CD14-positive monocyte (primary cell): ENCODE measurements around the gene UROC1. TPM values are rescaled to one million over a fixed set of nuclear protein-coding genes. Genes with fewer than 3 reads are reported as not detected.

ENCODE experiments used
- DNase-seq, 3 donors: peaks; one replicate each; pipeline ENCODE4 v3.0.0-alpha.2; 2011 to 2022
- H2AFZ ChIP-seq: 2 replicates; pipeline ENCODE4 v1.6.0; 2012; ENCODE audit warnings: mild to moderate bottlenecking, low read depth, low read length, inconsistent platforms; ENCODE audit not compliant: insufficient read depth, poor library complexity, severe bottlenecking
- H3K27ac ChIP-seq, 2 donors: 1 replicate in 1 of 2; 2 replicates in 1 of 2; pipeline ENCODE4 v1.5.1; 2012 to 2013; ENCODE audit warnings: low read length in 2 of 2, control low read depth in 1 of 2, inconsistent platforms in 1 of 2, low read depth in 1 of 2, mild to moderate bottlenecking in 1 of 2
- H3K27me3 ChIP-seq, 2 donors: one replicate each; pipeline versions ENCODE4 v1.6.0 to v1.6.1; 2011 to 2013; ENCODE audit warnings: low read length in 2 of 2; ENCODE audit not compliant: control insufficient read depth in 2 of 2, insufficient read depth in 2 of 2
- H3K36me3 ChIP-seq, 2 donors: replicated peaks in 1 of 2; 1 replicate in 1 of 2; 2 replicates in 1 of 2; pipeline versions ENCODE4 v1.5.1 to v1.6.1; 2012 to 2013; ENCODE audit warnings: low read length in 2 of 2, control low read depth in 1 of 2, inconsistent platforms in 1 of 2, mild to moderate bottlenecking in 1 of 2; ENCODE audit not compliant: insufficient read depth in 2 of 2, control insufficient read depth in 1 of 2
- H3K4me1 ChIP-seq, 2 donors: 1 replicate in 1 of 2; 2 replicates in 1 of 2; pipeline versions ENCODE4 v1.5.1 to v1.6.1; 2012 to 2013; ENCODE audit warnings: low read length in 2 of 2, control low read depth in 1 of 2, inconsistent platforms in 1 of 2, mild to moderate bottlenecking in 1 of 2, moderate library complexity in 1 of 2; ENCODE audit not compliant: insufficient read depth in 2 of 2, control insufficient read depth in 1 of 2
- H3K4me2 ChIP-seq: replicated peaks from 2 replicates; pipeline ENCODE3; 2012; ENCODE audit warnings: low read length, moderate library complexity, mild to moderate bottlenecking; ENCODE audit not compliant: poor library complexity, severe bottlenecking; ENCODE audit errors: extremely low read depth
- H3K4me3 ChIP-seq, 3 experiments: fragments of 200-600 bp in 1 of 3; sonication (generic) in 1 of 3; replicated peaks in 1 of 3; 1 replicate in 2 of 3; 2 replicates in 1 of 3; pipeline ENCODE4 v1.5.1; 2011 to 2013; ENCODE audit warnings: low read length in 3 of 3, mild to moderate bottlenecking in 3 of 3, control low read depth in 2 of 3, low read depth in 2 of 3, inconsistent platforms in 1 of 3, moderate library complexity in 1 of 3
- H3K79me2 ChIP-seq: 2 replicates; pipeline ENCODE4 v1.6.0; 2012; ENCODE audit warnings: mild to moderate bottlenecking, control low read depth, inconsistent platforms, low read length, moderate library complexity; ENCODE audit not compliant: insufficient read depth
- H3K9ac ChIP-seq: 2 replicates; pipeline ENCODE4 v1.6.0; 2017; ENCODE audit warnings: low read length, mild to moderate bottlenecking; ENCODE audit not compliant: insufficient read depth, poor library complexity, severe bottlenecking
- H3K9me3 ChIP-seq, 2 donors: replicated peaks in 1 of 2; 1 replicate in 1 of 2; 2 replicates in 1 of 2; pipeline versions ENCODE4 v1.5.1 to v1.6.1; 2012 to 2013; ENCODE audit warnings: low read length in 2 of 2, control low read depth in 1 of 2; ENCODE audit not compliant: control insufficient read depth in 1 of 2, insufficient read depth in 1 of 2
- H4K20me1 ChIP-seq: 2 replicates; pipeline ENCODE4 v1.6.0; 2012; ENCODE audit warnings: mild to moderate bottlenecking, low read length, control low read depth, moderate library complexity; ENCODE audit not compliant: insufficient read depth
- H3K27ac Mint-ChIP-seq, 7 donors: one replicate each; pipeline ENCODE4 v1.8.0; 2020; ENCODE audit warnings: mild to moderate bottlenecking in 7 of 7, mixed read lengths in 7 of 7, moderate library complexity in 6 of 7, inconsistent platforms in 2 of 7
- H3K27me3 Mint-ChIP-seq, 3 donors: one replicate each; pipeline ENCODE4 v1.8.0; 2021 to 2022; ENCODE audit warnings: low read depth in 3 of 3, mild to moderate bottlenecking in 3 of 3, mixed read lengths in 3 of 3, moderate library complexity in 3 of 3, inconsistent platforms in 1 of 3
- H3K36me3 Mint-ChIP-seq, 2 donors: one replicate each; pipeline ENCODE4 v1.8.0; 2020; ENCODE audit warnings: mixed read lengths in 2 of 2, inconsistent platforms in 1 of 2, mild to moderate bottlenecking in 1 of 2
- H3K4me1 Mint-ChIP-seq: one replicate; pipeline ENCODE4 v1.8.0; 2020; ENCODE audit warnings: mild to moderate bottlenecking, mixed read lengths
- H3K4me3 Mint-ChIP-seq, 2 donors: one replicate each; pipeline ENCODE4 v1.8.0; 2020; ENCODE audit warnings: mild to moderate bottlenecking in 2 of 2, mixed read lengths in 2 of 2, moderate library complexity in 1 of 2
- H3K9me3 Mint-ChIP-seq, 7 donors: one replicate each; pipeline ENCODE4 v1.8.0; 2020 to 2022; ENCODE audit warnings: mixed read lengths in 7 of 7, mild to moderate bottlenecking in 6 of 7, moderate library complexity in 6 of 7, inconsistent platforms in 2 of 7
- CTCF ChIP-seq: fragments of 200-600 bp; IDR thresholded peaks from one replicate; pipeline ENCODE4 v1.8.0; 2022; ENCODE audit warnings: antibody characterized with exemption, mild to moderate bottlenecking
- WGBS: methylation state at CpG from one replicate; pipeline ENCODE4 v1.1.5; 2013; ENCODE audit warnings: missing lambda C conversion rate; ENCODE audit not compliant: insufficient coverage; 5-methylcytosine and 5-hydroxymethylcytosine counted together
- intact Hi-C, 2 donors: fragments of 100-400 bp; cut with micrococcal nuclease; formaldehyde crosslinking; loops; one replicate each; pipeline versions ENCODE4 v1.15.0 to v1.15.1; 2023
- polyA plus RNA-seq, 3 donors: library from polyadenylated mRNA; depleted of rRNA in 1 of 3; unstranded in 2 of 3; stranded (reverse) in 1 of 3; fragments of 300-500 nt in 2 of 3; fragments of >200 nt in 1 of 3; fragmentation: Illumina TruSeq in 2 of 3; gene quantifications; 1 replicate in 2 of 3; 2 replicates in 1 of 3; pipeline ENCODE4 v1.2.3, GENCODE V29; 2012 to 2021

The UROC1 gene
- polyA plus RNA-seq, 3 donors = not detected

GRCh38 chr3:126465928-126466544, 51.5 kb downstream of the UROC1 start:
- H3K9ac ChIP-seq = no peak overlapping the region
- Mint-ChIP-seq H3K27me3 (no peaks in the 10 kb centered on the region), H3K27ac (peak overlapping the region; percentile 84 to 97 (median 91)), H3K4me1 (peaks cover 54% of the 10 kb centered on the region), H3K9me3 (peaks cover 0 to 3% (median 0%) of the 10 kb centered on the region in 7 donors), H3K4me3 (peak overlapping the region; percentile 62 to 67), H3K36me3 (peaks cover 86 to 98% of the 10 kb centered on the region in 2 donors)
- peak overlapping the region in 1 of 3 experiments; percentile 55 for H3K4me3 ChIP-seq
- intact Hi-C loops = loop anchor here in 1 of 2 donors (10.0 kb wide), 1 partner anchor 111 kb away; the partner anchor contains the start of gene KLF15
- no peaks in the 10 kb centered on the region for H3K27me3 ChIP-seq
- TF ChIP-seq CTCF = no peak
- no peaks in the 10 kb centered on the region for H3K9me3 ChIP-seq
- 3% methylated on average over 15 of the region's 16 CpGs for WGBS
- H4K20me1 ChIP-seq = peaks cover 100% of the 10 kb centered on the region
- peaks cover 77 to 92% of the 10 kb centered on the region in 2 donors for H3K36me3 ChIP-seq
- no peak overlapping the region for H2AFZ ChIP-seq
- peaks cover 85% of the 10 kb centered on the region for H3K79me2 ChIP-seq
- H3K4me1 ChIP-seq = peaks cover 46 to 51% of the 10 kb centered on the region in 2 donors
- peak; percentile 41 to 64 (median 56) for DNase-seq
- peak overlapping the region; percentile 61 for H3K4me2 ChIP-seq
- peak overlapping the region; percentile 65 to 76 for H3K27ac ChIP-seq

GRCh38 chr3:126464997-126465396, 52.6 kb downstream of the UROC1 start:
- Mint-ChIP-seq H3K9me3 (peaks cover 0 to 3% (median 0%) of the 10 kb centered on the region in 7 donors), H3K36me3 (peaks cover 84 to 96% of the 10 kb centered on the region in 2 donors), H3K27me3 (no peaks in the 10 kb centered on the region), H3K4me1 (peaks cover 54% of the 10 kb centered on the region), H3K27ac (peak overlapping the region; percentile 40 to 97 (median 91)), H3K4me3 (peak overlapping the region in 1 of 2 donors; percentile 15)
- Histone ChIP-seq H3K79me2 (peaks cover 85% of the 10 kb centered on the region), H3K36me3 (peaks cover 77 to 92% of the 10 kb centered on the region in 2 donors), H4K20me1 (peaks cover 100% of the 10 kb centered on the region), H3K4me1 (peaks cover 46 to 51% of the 10 kb centered on the region in 2 donors), H3K9me3 (no peaks in the 10 kb centered on the region), H3K4me2 (no peak overlapping the region), H3K9ac (no peak overlapping the region), H3K4me3 (no peak overlapping the region), H3K27ac (peak overlapping the region; percentile 65 to 76), H3K27me3 (no peaks in the 10 kb centered on the region), H2AFZ (no peak overlapping the region)
- DNase-seq = no peak
- WGBS = 94% methylated on average over 9 of the region's 11 CpGs
- no peak for TF ChIP-seq CTCF
- intact Hi-C loops = loop anchor here in 1 of 2 donors (10.0 kb wide), 1 partner anchor 110 kb away; the partner anchor contains the start of gene KLF15
